Measurements from ENCODE around the gene ARHGAP29.
A peak's percentile ranks its signal among the peaks of the same experiment; 100 is the strongest.

Gene ARHGAP29

GRCh38 chr1:94260635-94261387, 23.4 kb upstream of the ARHGAP29 start:
- no peak for DNase-seq

GRCh38 chr1:94259635-94260289, 22.4 kb upstream of the ARHGAP29 start:
- DNase-seq: no peak

- no peak for DNase-seq
Measured at GRCh38 chr1:94258873-94259331, 21.5 kb upstream of the ARHGAP29 start.

- DNase-seq: no peak
Measured at GRCh38 chr1:94257444-94257843, 20.1 kb upstream of the ARHGAP29 start.

GRCh38 chr1:94255476-94255875, 18.1 kb upstream of the ARHGAP29 start:
- no peak for DNase-seq

GRCh38 chr1:94254073-94254810, 16.9 kb upstream of the ARHGAP29 start:
- no peak for DNase-seq

- no peak for DNase-seq
Measured at GRCh38 chr1:94253456-94254017, 16.2 kb upstream of the ARHGAP29 start.

- no peak for DNase-seq
Measured at GRCh38 chr1:94250341-94250740, 13.0 kb upstream of the ARHGAP29 start.

GRCh38 chr1:94248956-94249688, 11.7 kb upstream of the ARHGAP29 start:
- DNase-seq: no peak

- DNase-seq: peak; percentile 45
Measured at GRCh38 chr1:94247138-94248094, 10.0 kb upstream of the ARHGAP29 start.

GRCh38 chr1:94246692-94247137, 9.3 kb upstream of the ARHGAP29 start:
- DNase-seq: no peak

GRCh38 chr1:94245747-94246438, 8.5 kb upstream of the ARHGAP29 start:
- no peak for DNase-seq

GRCh38 chr1:94244816-94245215, 7.4 kb upstream of the ARHGAP29 start:
- no peak for DNase-seq

- DNase-seq: no peak
Measured at GRCh38 chr1:94243665-94244064, 6.3 kb upstream of the ARHGAP29 start.

GRCh38 chr1:94240822-94241221, 3.4 kb upstream of the ARHGAP29 start:
- no peak for DNase-seq

- DNase-seq: no peak
Measured at GRCh38 chr1:94239796-94240195, 2.4 kb upstream of the ARHGAP29 start.

GRCh38 chr1:94239051-94239450, 1.7 kb upstream of the ARHGAP29 start:
- no peak for DNase-seq

GRCh38 chr1:94236630-94237290, 624 bp downstream of the ARHGAP29 start:
- DNase-seq: no peak

GRCh38 chr1:94236013-94236491, 1.3 kb downstream of the ARHGAP29 start:
- no peak for DNase-seq
